ENCODE measurements around the gene LRRC37B.

DNA sequence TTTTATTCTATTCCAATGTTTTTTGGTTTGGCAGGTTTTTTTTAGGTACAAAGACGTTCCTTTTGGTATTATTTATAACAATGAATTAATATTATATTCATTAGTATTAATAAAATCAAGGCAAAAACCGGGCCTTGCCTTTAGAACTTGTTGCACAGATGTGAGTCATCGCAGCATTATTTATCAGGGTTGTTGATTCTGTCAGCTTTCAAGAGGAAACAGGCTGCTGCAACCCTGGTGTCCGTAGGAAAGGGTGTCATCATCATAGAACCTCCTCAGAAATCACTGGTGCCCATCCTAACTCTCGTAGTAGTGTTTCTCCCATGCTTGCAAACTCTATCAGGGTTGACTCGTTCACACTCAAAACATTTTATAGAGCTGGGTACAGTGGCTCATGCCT lies 10.2 kb upstream of the LRRC37B start:
- TF ChIP-seq, protein P1, sequence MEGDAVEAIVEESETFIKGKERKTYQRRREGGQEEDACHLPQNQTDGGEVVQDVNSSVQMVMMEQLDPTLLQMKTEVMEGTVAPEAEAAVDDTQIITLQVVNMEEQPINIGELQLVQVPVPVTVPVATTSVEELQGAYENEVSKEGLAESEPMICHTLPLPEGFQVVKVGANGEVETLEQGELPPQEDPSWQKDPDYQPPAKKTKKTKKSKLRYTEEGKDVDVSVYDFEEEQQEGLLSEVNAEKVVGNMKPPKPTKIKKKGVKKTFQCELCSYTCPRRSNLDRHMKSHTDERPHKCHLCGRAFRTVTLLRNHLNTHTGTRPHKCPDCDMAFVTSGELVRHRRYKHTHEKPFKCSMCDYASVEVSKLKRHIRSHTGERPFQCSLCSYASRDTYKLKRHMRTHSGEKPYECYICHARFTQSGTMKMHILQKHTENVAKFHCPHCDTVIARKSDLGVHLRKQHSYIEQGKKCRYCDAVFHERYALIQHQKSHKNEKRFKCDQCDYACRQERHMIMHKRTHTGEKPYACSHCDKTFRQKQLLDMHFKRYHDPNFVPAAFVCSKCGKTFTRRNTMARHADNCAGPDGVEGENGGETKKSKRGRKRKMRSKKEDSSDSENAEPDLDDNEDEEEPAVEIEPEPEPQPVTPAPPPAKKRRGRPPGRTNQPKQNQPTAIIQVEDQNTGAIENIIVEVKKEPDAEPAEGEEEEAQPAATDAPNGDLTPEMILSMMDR (IDR thresholded peaks at IDR 0.05) = no peak
- TF ChIP-seq EZH2phosphoT487 (IDR thresholded peaks at IDR 0.05) (no peak), EZH2 (IDR thresholded peaks at IDR 0.05) (no peak)
